Astrocyte of the cerebellum (primary cell): ENCODE measurements around the gene P4HB.

ENCODE experiments used
- DNase-seq: peaks from one replicate; pipeline ENCODE4 v3.0.0-alpha.2; 2011; ENCODE audit warnings: low read depth
- H3K4me3 ChIP-seq: 2 replicates; pipeline ENCODE4 v1.5.1; 2011; ENCODE audit warnings: mild to moderate bottlenecking, low read depth, low read length, moderate library complexity
- CTCF ChIP-seq: IDR thresholded peaks from 2 replicates; pipeline ENCODE4 v1.5.1; 2012; ENCODE audit warnings: low read length, low read depth, moderate library complexity, mild to moderate bottlenecking; ENCODE audit errors: missing control alignments
- in situ Hi-C: cut with HindIII; loops from 2 replicates; pipeline ENCODE4 v1.10.0; 2017; ENCODE audit warnings: low sequenced_read_pairs

P4HB gene

GRCh38 chr17:81905424-81905875, 45.1 kb upstream of the P4HB start:
- no peak for TF ChIP-seq CTCF
- in situ Hi-C loops, result no loop called here
- DNase-seq, result no peak
- H3K4me3 ChIP-seq, result no peak overlapping the region

- in situ Hi-C loops, result no loop called here
- no peak overlapping the region for H3K4me3 ChIP-seq
- DNase-seq, result no peak
- TF ChIP-seq CTCF, result no peak
Measured at GRCh38 chr17:81904600-81905423, 44.5 kb upstream of the P4HB start.

GRCh38 chr17:81903896-81904599, 43.7 kb upstream of the P4HB start:
- H3K4me3 ChIP-seq, result no peak overlapping the region
- in situ Hi-C loops, result no loop called here
- TF ChIP-seq CTCF, result no peak
- no peak for DNase-seq

- no peak for TF ChIP-seq CTCF
- in situ Hi-C loops, result no loop called here
- DNase-seq, result no peak
- H3K4me3 ChIP-seq, result no peak overlapping the region
Measured at GRCh38 chr17:81903415-81903831, 43.1 kb upstream of the P4HB start.

- no peak for TF ChIP-seq CTCF
- in situ Hi-C loops, result no loop called here
- peak overlapping the region; percentile 19 for H3K4me3 ChIP-seq
- no peak for DNase-seq
Measured at GRCh38 chr17:81902653-81903414, 42.5 kb upstream of the P4HB start.

- peak within 1 kb of the TSS; percentile 19 for H3K4me3 ChIP-seq
- no peak for TF ChIP-seq CTCF
- no peak for DNase-seq
- in situ Hi-C loops, result no loop called here
Measured at GRCh38 chr17:81902023-81902652, 41.8 kb upstream of the P4HB start, which contains the start of gene NPB. Gene NPB (plus strand): TSS chr17:81902238. CDS start chr17:81902278, 40 bp downstream.
